HEK293 (cell line): ENCODE data around the gene CXXC5.

Source experiments
- CTCF ChIA-PET: fragments of 350-600 bp; formaldehyde crosslinking; extraction: SDS; loops from one replicate; lab custom pipeline; 2021; ENCODE audit warnings: antibody characterized with exemption; lab: Yijun Ruan, JAX
- POLR2A ChIA-PET: fragments of 300-600 bp; formaldehyde crosslinking; extraction: SDS; loops from one replicate; lab custom pipeline; 2020; ENCODE audit warnings: antibody characterized with exemption, inconsistent platforms; lab: Yijun Ruan, JAX
- H3K27ac ChIP-seq: fragments of 200-500 bp; sonication (Bioruptor generic); 2 replicates; pipeline ENCODE4 v1.5.1; 2014; ENCODE audit warnings: low read depth, low read length, control low read depth, inconsistent platforms; ENCODE audit errors: extremely low read depth
- H3K36me3 ChIP-seq, 2 experiments: fragments of 200-500 bp in 1 of 2; sonication (Bioruptor generic) in 1 of 2; 1 replicate in 1 of 2; 2 replicates in 1 of 2; pipeline ENCODE4 v1.5.1; 2014 to 2017; ENCODE audit warnings: inconsistent platforms in 2 of 2, low read length in 2 of 2; ENCODE audit not compliant: control insufficient read depth in 2 of 2, insufficient read depth in 1 of 2
- H3K4me1 ChIP-seq: fragments of 200-500 bp; sonication (Bioruptor generic); 2 replicates; pipeline ENCODE4 v1.5.1; 2014; ENCODE audit warnings: mild to moderate bottlenecking, low read length, inconsistent platforms; ENCODE audit not compliant: control insufficient read depth, insufficient read depth
- H3K4me3 ChIP-seq: 2 replicates; pipeline ENCODE4 v1.5.1; 2011; ENCODE audit warnings: low read depth, mild to moderate bottlenecking, control low read depth, low read length, moderate library complexity
- H3K9me3 ChIP-seq: fragments of 200-500 bp; sonication (Bioruptor generic); 2 replicates; pipeline ENCODE4 v1.5.1; 2014; ENCODE audit warnings: low read depth, low read length, inconsistent platforms; ENCODE audit not compliant: control insufficient read depth, insufficient read depth
- GLIS2 ChIP-seq: fragments of 450-650 bp; formaldehyde crosslinking; IDR thresholded peaks from 2 replicates; pipeline ENCODE4 v1.5.1; 2016; ENCODE audit warnings: missing biosample characterization, missing genetic modification characterization
- INSM2 ChIP-seq: fragments of 450-650 bp; formaldehyde crosslinking; IDR thresholded peaks from 2 replicates; pipeline ENCODE4 v1.5.1; 2016; ENCODE audit warnings: missing biosample characterization, missing genetic modification characterization
- KLF1 ChIP-seq: fragments of 450-650 bp; formaldehyde crosslinking; IDR thresholded peaks from 2 replicates; pipeline ENCODE4 v1.5.1; 2016; ENCODE audit warnings: missing biosample characterization, missing genetic modification characterization
- KLF17 ChIP-seq: fragments of 450-650 bp; formaldehyde crosslinking; IDR thresholded peaks from 2 replicates; pipeline ENCODE4 v1.5.1; 2016; ENCODE audit warnings: missing biosample characterization, missing genetic modification characterization
- KLF8 ChIP-seq: fragments of 450-650 bp; formaldehyde crosslinking; IDR thresholded peaks from 2 replicates; pipeline ENCODE4 v1.5.1; 2016; ENCODE audit warnings: missing biosample characterization, missing genetic modification characterization
- PATZ1 ChIP-seq: fragments of 450-650 bp; formaldehyde crosslinking; IDR thresholded peaks from 2 replicates; pipeline ENCODE4 v1.5.1; 2016; ENCODE audit warnings: missing biosample characterization, missing genetic modification characterization
- SETDB1 ChIP-seq: IDR thresholded peaks from one replicate; pipeline ENCODE4 v1.6.1; 2017; ENCODE audit warnings: mild to moderate bottlenecking, low read length, moderate library complexity, mixed read lengths; ENCODE audit not compliant: insufficient read length
- SP2 ChIP-seq: fragments of 450-650 bp; formaldehyde crosslinking; IDR thresholded peaks from 2 replicates; pipeline ENCODE4 v1.5.1; 2016; ENCODE audit warnings: missing biosample characterization, missing genetic modification characterization
- WT1 ChIP-seq: fragments of 450-650 bp; formaldehyde crosslinking; IDR thresholded peaks from 2 replicates; pipeline ENCODE4 v1.5.1; 2016; ENCODE audit warnings: missing biosample characterization, missing genetic modification characterization
- YY1 ChIP-seq: fragments of 450-650 bp; formaldehyde crosslinking; IDR thresholded peaks from 2 replicates; pipeline ENCODE4 v1.5.1; 2018; ENCODE audit warnings: missing biosample characterization, missing genetic modification characterization
- YY2 ChIP-seq: fragments of 450-650 bp; formaldehyde crosslinking; IDR thresholded peaks from 2 replicates; pipeline ENCODE4 v1.5.1; 2016; ENCODE audit warnings: missing biosample characterization, missing genetic modification characterization
- ZBTB17 ChIP-seq: fragments of 450-650 bp; formaldehyde crosslinking; IDR thresholded peaks from 2 replicates; pipeline ENCODE4 v1.5.1; 2016; ENCODE audit warnings: missing biosample characterization, missing genetic modification characterization
- ZFP3 ChIP-seq: fragments of 450-650 bp; formaldehyde crosslinking; IDR thresholded peaks from 2 replicates; pipeline ENCODE4 v1.5.1; 2016; ENCODE audit warnings: low read depth, missing biosample characterization, missing genetic modification characterization
- ZFP37 ChIP-seq: fragments of 450-650 bp; formaldehyde crosslinking; IDR thresholded peaks from 2 replicates; pipeline ENCODE4 v1.5.1; 2016; ENCODE audit warnings: missing biosample characterization, missing genetic modification characterization
- ZIC2 ChIP-seq: fragments of 450-650 bp; formaldehyde crosslinking; IDR thresholded peaks from 2 replicates; pipeline ENCODE4 v1.5.1; 2016; ENCODE audit warnings: missing biosample characterization, missing genetic modification characterization
- ZNF114 ChIP-seq: fragments of 450-650 bp; formaldehyde crosslinking; IDR thresholded peaks from 2 replicates; pipeline ENCODE4 v1.5.0; 2017; ENCODE audit warnings: missing biosample characterization, missing genetic modification characterization
- ZNF341 ChIP-seq: fragments of 450-650 bp; formaldehyde crosslinking; IDR thresholded peaks from 2 replicates; pipeline ENCODE4; 2016; ENCODE audit warnings: low read depth, missing biosample characterization, missing genetic modification characterization
- ZNF354C ChIP-seq: fragments of 450-650 bp; formaldehyde crosslinking; IDR thresholded peaks from 2 replicates; pipeline ENCODE4 v1.5.1; 2016; ENCODE audit warnings: missing biosample characterization, missing genetic modification characterization, low read depth, borderline replicate concordance
- ZNF514 ChIP-seq: fragments of 450-650 bp; formaldehyde crosslinking; IDR thresholded peaks from 2 replicates; pipeline ENCODE4 v1.5.1; 2016; ENCODE audit warnings: missing biosample characterization, missing genetic modification characterization
- ZNF596 ChIP-seq: fragments of 450-650 bp; IDR thresholded peaks from 2 replicates; pipeline ENCODE4 v1.5.0; 2018; ENCODE audit warnings: missing biosample characterization, mild to moderate bottlenecking, missing genetic modification characterization, moderate library complexity
- ZNF610 ChIP-seq: fragments of 450-650 bp; formaldehyde crosslinking; IDR thresholded peaks from 2 replicates; pipeline ENCODE4 v1.5.1; 2016; ENCODE audit warnings: missing biosample characterization, missing genetic modification characterization, borderline replicate concordance
- ZNF645 ChIP-seq: fragments of 450-650 bp; formaldehyde crosslinking; IDR thresholded peaks from 2 replicates; pipeline ENCODE4; 2016; ENCODE audit warnings: missing biosample characterization, missing genetic modification characterization
- ZNF654 ChIP-seq: fragments of 450-650 bp; formaldehyde crosslinking; IDR thresholded peaks from 2 replicates; pipeline ENCODE4 v1.5.1; 2016; ENCODE audit warnings: low read depth, missing biosample characterization, missing genetic modification characterization
- ZNF777 ChIP-seq: fragments of 450-650 bp; formaldehyde crosslinking; IDR thresholded peaks from 2 replicates; pipeline ENCODE4 v1.5.1; 2017; ENCODE audit warnings: missing biosample characterization, missing genetic modification characterization, borderline replicate concordance
- ZNF785 ChIP-seq: fragments of 450-650 bp; formaldehyde crosslinking; IDR thresholded peaks from 2 replicates; pipeline ENCODE4 v1.5.1; 2016; ENCODE audit warnings: missing biosample characterization, missing genetic modification characterization
- TF ChIP-seq, protein P1 (sequence below): fragments of 450-650 bp; formaldehyde crosslinking; IDR thresholded peaks from 2 replicates; pipeline ENCODE4 v1.5.1; 2016; ENCODE audit warnings: missing biosample characterization, missing genetic modification characterization, low read depth

Gene CXXC5

DNA sequence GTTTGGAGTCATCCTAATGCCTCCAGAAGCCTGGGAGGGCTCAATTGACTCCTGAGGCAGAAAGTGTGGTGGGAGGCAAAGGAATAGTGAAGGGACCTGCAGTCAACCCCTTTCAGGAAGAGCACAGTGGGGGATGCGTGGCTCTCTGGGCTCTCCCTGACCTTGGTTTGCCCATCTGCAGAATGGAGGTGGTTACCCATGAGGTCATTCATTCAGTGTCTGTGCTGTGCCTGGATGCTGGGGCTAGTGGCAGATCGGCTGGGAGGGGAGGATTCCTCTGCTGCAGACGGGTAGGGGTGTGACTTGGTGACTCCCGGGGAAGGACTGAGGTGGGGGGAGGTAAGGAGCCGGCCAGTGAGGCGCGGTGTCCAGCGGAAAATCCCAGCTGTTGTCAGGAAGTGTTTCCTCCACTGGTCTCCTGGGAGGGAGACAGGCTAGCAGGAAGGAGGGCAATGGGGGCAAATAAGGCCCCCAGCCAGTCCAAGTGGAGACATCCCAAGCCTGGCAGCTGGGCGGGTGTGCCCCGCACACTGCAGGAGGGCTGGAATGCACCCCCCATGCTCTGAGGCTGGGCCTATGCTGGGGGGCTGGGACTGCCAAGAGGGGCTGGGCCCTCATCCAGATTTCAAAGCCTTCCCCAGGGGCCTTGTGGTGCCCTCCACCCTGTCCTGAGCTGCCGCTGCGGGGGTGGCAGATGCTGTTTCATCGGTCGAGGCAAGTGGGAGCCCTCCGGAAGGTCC lies 10.9 kb downstream of the CXXC5 start (continued):
- no peak for TF ChIP-seq ZFP37
- peak; percentile 84 for TF ChIP-seq KLF1 (tag by site-specific recombination)
- peak; percentile 71; the same call in 1 of the 2 replicates for TF ChIP-seq PATZ1
- TF ChIP-seq ZBTB17 = no peak
- no peak for TF ChIP-seq ZNF114
- TF ChIP-seq YY1 (tag by site-specific recombination) = no peak
- TF ChIP-seq ZNF354C (tag by site-specific recombination) = no peak
- TF ChIP-seq YY2 (tag by site-specific recombination) = no peak
- no peak for TF ChIP-seq SETDB1
- TF ChIP-seq ZNF777 (tag by site-specific recombination) = no peak
- no peak for TF ChIP-seq ZNF785 (tag by site-specific recombination)
- no peak for TF ChIP-seq ZNF645 (tag by site-specific recombination)
- TF ChIP-seq, protein P1, sequence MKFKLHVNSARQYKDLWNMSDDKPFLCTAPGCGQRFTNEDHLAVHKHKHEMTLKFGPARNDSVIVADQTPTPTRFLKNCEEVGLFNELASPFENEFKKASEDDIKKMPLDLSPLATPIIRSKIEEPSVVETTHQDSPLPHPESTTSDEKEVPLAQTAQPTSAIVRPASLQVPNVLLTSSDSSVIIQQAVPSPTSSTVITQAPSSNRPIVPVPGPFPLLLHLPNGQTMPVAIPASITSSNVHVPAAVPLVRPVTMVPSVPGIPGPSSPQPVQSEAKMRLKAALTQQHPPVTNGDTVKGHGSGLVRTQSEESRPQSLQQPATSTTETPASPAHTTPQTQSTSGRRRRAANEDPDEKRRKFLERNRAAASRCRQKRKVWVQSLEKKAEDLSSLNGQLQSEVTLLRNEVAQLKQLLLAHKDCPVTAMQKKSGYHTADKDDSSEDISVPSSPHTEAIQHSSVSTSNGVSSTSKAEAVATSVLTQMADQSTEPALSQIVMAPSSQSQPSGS (tag by site-specific recombination) = peak; percentile 42; the same call in 1 of the 2 replicates
- peak; percentile 75 for TF ChIP-seq WT1 (tag by site-specific recombination)
- TF ChIP-seq SP2 (tag by site-specific recombination) = peak; percentile 16; the same call in 1 of the 2 replicates
- no peak for TF ChIP-seq ZNF610 (tag by site-specific recombination)
- TF ChIP-seq ZIC2 (tag by site-specific recombination) = 0 out of 2 replicates have a peak, but pooled peaks have one; percentile 19
- no peak for TF ChIP-seq ZFP3 (tag by site-specific recombination)
- TF ChIP-seq GLIS2 (tag by site-specific recombination) = peak; percentile 77
- TF ChIP-seq ZNF654 = no peak
- peak; percentile 68; the same call in 1 of the 2 replicates for TF ChIP-seq KLF17 (tag by site-specific recombination)

GRCh38 chr5:139659695-139660101 lies 11.5 kb downstream of the CXXC5 start:
- Histone ChIP-seq H3K9me3 (no peaks in the 10 kb centered on the region), H3K4me1 (no peaks in the 10 kb centered on the region), H3K4me3 (no peak overlapping the region), H3K36me3 (no peaks in the 10 kb centered on the region), H3K27ac (no peak overlapping the region)
- ChIA-PET CTCF (interaction anchor here (0.8 kb wide), 1 partner anchor 127 kb away, joined by 3 read pairs; no protein-coding TSS in a partner anchor), POLR2A (interaction anchor here (0.7 to 1.7 kb wide), 2 partner anchors 9 to 12 kb away, joined by 3 to 11 read pairs; partner anchors contain the start of gene CXXC5)
- TF ChIP-seq ZNF596 = no peak
- TF ChIP-seq INSM2 = no peak
- TF ChIP-seq ZNF514 (tag by site-specific recombination) = no peak
- TF ChIP-seq KLF8 (tag by site-specific recombination) = no peak
- peak; percentile 89 for TF ChIP-seq ZNF341 (tag by site-specific recombination)
- 0 out of 2 replicates have a peak, but pooled peaks have one; percentile 10 for TF ChIP-seq PATZ1
